B cell (primary cell): ENCODE measurements around the gene CCDC112. TPM values are rescaled to one million over a fixed set of nuclear protein-coding genes. Genes with fewer than 3 reads are reported as not detected.

Experiments used
- ATAC-seq: fragments of 200-7000 bp; cut with Tn5 transposase; one replicate; pipeline ENCODE4 v1.10.0; 2021; ENCODE audit warnings: low read depth, mild to moderate bottlenecking, moderate number of reproducible peaks, moderate library complexity
- CTCF ChIA-PET: fragments of 350-600 bp; sonication (Branson Sonifier 250); formaldehyde crosslinking; loops from one replicate; lab custom pipeline; 2021; ENCODE audit warnings: antibody characterized with exemption, inconsistent platforms; lab: Charles Lee
- POLR2A ChIA-PET: fragments of 350-600 bp; sonication (Branson Sonifier 250); formaldehyde crosslinking; loops from one replicate; lab custom pipeline; 2021; ENCODE audit warnings: antibody characterized with exemption; lab: Charles Lee
- DNase-seq: peaks from one replicate; pipeline ENCODE4 v3.0.0; 2013
- H2AFZ ChIP-seq: 2 replicates; pipeline ENCODE4 v1.6.1; 2012; ENCODE audit warnings: mild to moderate bottlenecking, low read depth, low read length; ENCODE audit not compliant: insufficient read depth, poor library complexity, severe bottlenecking
- H3K27ac ChIP-seq, 2 donors: 1 replicate in 1 of 2; 2 replicates in 1 of 2; pipeline ENCODE4 v1.5.1; 2012 to 2013; ENCODE audit warnings: low read length in 2 of 2, mild to moderate bottlenecking in 2 of 2, moderate library complexity in 1 of 2
- H3K27me3 ChIP-seq, 4 experiments: fragments of 200-600 bp in 1 of 4; sonication (generic) in 1 of 4; replicated peaks in 1 of 4; 1 replicate in 2 of 4; 2 replicates in 2 of 4; pipeline versions ENCODE4 v1.6.1 to v1.7.0; 2013 to 2016; ENCODE audit warnings: low read length in 3 of 4, mild to moderate bottlenecking in 2 of 4, mixed read lengths in 1 of 4, moderate library complexity in 1 of 4; ENCODE audit not compliant: insufficient read depth in 4 of 4, control insufficient read depth in 3 of 4; ENCODE audit errors: control extremely low read depth in 1 of 4
- H3K36me3 ChIP-seq, 2 experiments: replicated peaks in 1 of 2; 1 replicate in 1 of 2; 2 replicates in 1 of 2; pipeline versions ENCODE4 v1.6.1 to v1.7.1; 2013; ENCODE audit warnings: low read length in 1 of 2; ENCODE audit not compliant: insufficient read depth in 2 of 2, control insufficient read depth in 1 of 2; ENCODE audit errors: control extremely low read depth in 1 of 2, extremely low read depth in 1 of 2
- H3K4me1 ChIP-seq, 2 donors: fragments of 200-600 bp in 1 of 2; sonication (generic) in 1 of 2; 1 replicate in 1 of 2; 2 replicates in 1 of 2; pipeline versions ENCODE4 v1.5.1 to v1.6.1; 2013 to 2017; ENCODE audit warnings: low read length in 2 of 2; ENCODE audit not compliant: control insufficient read depth in 2 of 2, insufficient read depth in 2 of 2
- H3K4me2 ChIP-seq: replicated peaks from 2 replicates; pipeline ENCODE3; 2012; ENCODE audit warnings: mild to moderate bottlenecking, low read depth, low read length; ENCODE audit not compliant: poor library complexity, severe bottlenecking
- H3K4me3 ChIP-seq, 5 experiments: fragments of 200-600 bp in 1 of 5; sonication (generic) in 1 of 5; 1 replicate in 3 of 5; 2 replicates in 2 of 5; pipeline versions ENCODE4 v1.5.1 to v1.7.0; 2011 to 2016; ENCODE audit warnings: low read length in 4 of 5, mild to moderate bottlenecking in 4 of 5, low read depth in 2 of 5, control low read depth in 1 of 5, moderate library complexity in 1 of 5; ENCODE audit not compliant: insufficient read depth in 1 of 5; ENCODE audit errors: control extremely low read depth in 1 of 5, extremely low read depth in 1 of 5
- H3K79me2 ChIP-seq: fragments of 200-600 bp; sonication (generic); one replicate; pipeline ENCODE4 v1.6.0; 2016; ENCODE audit warnings: low read length; ENCODE audit not compliant: control insufficient read depth, insufficient read depth
- H3K9ac ChIP-seq: fragments of 200-600 bp; sonication (generic); 2 replicates; pipeline ENCODE4 v1.6.1; 2017; ENCODE audit warnings: mild to moderate bottlenecking, low read length, moderate library complexity
- H3K9me3 ChIP-seq, 3 donors: one replicate each; pipeline versions ENCODE4 v1.6.1 to v1.7.1; 2013; ENCODE audit warnings: low read length in 2 of 3; ENCODE audit not compliant: control insufficient read depth in 2 of 3, insufficient read depth in 1 of 3; ENCODE audit errors: control extremely low read depth in 1 of 3
- H4K20me1 ChIP-seq: 2 replicates; pipeline ENCODE4 v1.6.0; 2012; ENCODE audit warnings: mild to moderate bottlenecking, low read length; ENCODE audit not compliant: insufficient read depth, control insufficient read depth, poor library complexity, severe bottlenecking
- H3K27ac Mint-ChIP-seq: one replicate; pipeline ENCODE4 v1.8.0; 2021; ENCODE audit warnings: mixed read lengths
- H3K27me3 Mint-ChIP-seq: one replicate; pipeline ENCODE4 v1.8.0; 2021; ENCODE audit warnings: mixed read lengths
- H3K4me1 Mint-ChIP-seq: one replicate; pipeline ENCODE4 v1.8.0; 2021; ENCODE audit warnings: mixed read lengths
- H3K4me3 Mint-ChIP-seq: one replicate; pipeline ENCODE4 v1.8.0; 2021; ENCODE audit warnings: mixed read lengths
- H3K9me3 Mint-ChIP-seq: one replicate; pipeline ENCODE4 v1.8.0; 2022; ENCODE audit warnings: mixed read lengths; ENCODE audit not compliant: insufficient read depth
- EZH2 ChIP-seq: IDR thresholded peaks from 2 replicates; pipeline ENCODE4 v1.6.1; 2012; ENCODE audit warnings: borderline replicate concordance, low read depth, mild to moderate bottlenecking, moderate library complexity, low read length; ENCODE audit not compliant: insufficient read depth, poor library complexity, severe bottlenecking
- WGBS: methylation state at CpG from one replicate; pipeline ENCODE4 v1.1.5; 2013; ENCODE audit warnings: missing lambda C conversion rate; ENCODE audit not compliant: insufficient coverage; 5-methylcytosine and 5-hydroxymethylcytosine counted together
- intact Hi-C: fragments of 100-400 bp; cut with micrococcal nuclease; formaldehyde crosslinking; loops from one replicate; pipeline ENCODE4 v1.10.0; 2022
- polyA plus RNA-seq: library from polyadenylated mRNA; depleted of rRNA; stranded (reverse); fragments of >200 nt; gene quantifications from 2 replicates; pipeline ENCODE4 v1.2.3, GENCODE V29; 2012
- total RNA-seq, 2 donors: library from RNA; stranded (reverse); fragments of 120-200 nt in 1 of 2; gene quantifications; 1 replicate in 1 of 2; 2 replicates in 1 of 2; pipeline versions ENCODE4 v1.2.3 to v1.2.4, GENCODE V29; 2013 to 2022
- TF ChIP-seq, protein P1 (sequence below): fragments of 200-600 bp; IDR thresholded peaks from one replicate; pipeline ENCODE4 v1.8.0; 2022; ENCODE audit warnings: antibody characterized with exemption, mild to moderate bottlenecking

CCDC112 gene
- total and polyA plus RNA-seq, 2 donors (not counting 1 experiment from before 2014, with no cell fraction given), result 3.7 to 9.6 TPM

DNA sequence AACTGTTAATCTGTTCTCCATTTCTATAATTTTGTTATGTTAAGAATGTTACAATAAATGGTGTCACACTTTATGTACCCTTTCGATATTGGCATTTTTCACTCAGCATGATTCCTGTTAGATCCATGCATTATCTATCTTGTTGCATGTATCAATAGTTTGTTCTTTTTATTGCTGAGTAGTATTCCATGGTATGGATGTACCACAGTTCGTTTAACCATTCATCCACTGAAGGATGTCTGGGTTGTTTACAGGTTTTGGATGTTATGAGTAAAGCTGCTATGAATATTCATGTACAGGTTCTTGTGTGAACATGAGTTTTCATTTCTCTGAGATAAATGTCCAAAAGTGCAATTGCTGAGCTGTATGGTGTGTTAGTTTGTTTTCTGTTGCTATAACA is 26.3 kb upstream of the CCDC112 start:
- no peaks in the 10 kb centered on the region for H4K20me1 ChIP-seq
- H3K4me1 ChIP-seq, result no peaks in the 10 kb centered on the region
- H3K4me2 ChIP-seq, result no peak overlapping the region
- Mint-ChIP-seq H3K4me3 (no peak overlapping the region), H3K4me1 (no peaks in the 10 kb centered on the region), H3K27me3 (peaks cover 6% of the 10 kb centered on the region), H3K27ac (no peak overlapping the region), H3K9me3 (no peaks in the 10 kb centered on the region)
- WGBS, result no CpG with 5 or more reads among the region's 2 CpGs
- no peaks in the 10 kb centered on the region for H3K79me2 ChIP-seq
- H3K27me3 ChIP-seq, result peaks cover 0 to 7% (median 0%) of the 10 kb centered on the region in 4 experiments
- no peak for ATAC-seq
- no peaks in the 10 kb centered on the region for H3K36me3 ChIP-seq
- no peak overlapping the region for H3K9ac ChIP-seq
- peaks cover 0 to 1% (median 0%) of the 10 kb centered on the region in 3 donors for H3K9me3 ChIP-seq
- TF ChIP-seq, protein P1, sequence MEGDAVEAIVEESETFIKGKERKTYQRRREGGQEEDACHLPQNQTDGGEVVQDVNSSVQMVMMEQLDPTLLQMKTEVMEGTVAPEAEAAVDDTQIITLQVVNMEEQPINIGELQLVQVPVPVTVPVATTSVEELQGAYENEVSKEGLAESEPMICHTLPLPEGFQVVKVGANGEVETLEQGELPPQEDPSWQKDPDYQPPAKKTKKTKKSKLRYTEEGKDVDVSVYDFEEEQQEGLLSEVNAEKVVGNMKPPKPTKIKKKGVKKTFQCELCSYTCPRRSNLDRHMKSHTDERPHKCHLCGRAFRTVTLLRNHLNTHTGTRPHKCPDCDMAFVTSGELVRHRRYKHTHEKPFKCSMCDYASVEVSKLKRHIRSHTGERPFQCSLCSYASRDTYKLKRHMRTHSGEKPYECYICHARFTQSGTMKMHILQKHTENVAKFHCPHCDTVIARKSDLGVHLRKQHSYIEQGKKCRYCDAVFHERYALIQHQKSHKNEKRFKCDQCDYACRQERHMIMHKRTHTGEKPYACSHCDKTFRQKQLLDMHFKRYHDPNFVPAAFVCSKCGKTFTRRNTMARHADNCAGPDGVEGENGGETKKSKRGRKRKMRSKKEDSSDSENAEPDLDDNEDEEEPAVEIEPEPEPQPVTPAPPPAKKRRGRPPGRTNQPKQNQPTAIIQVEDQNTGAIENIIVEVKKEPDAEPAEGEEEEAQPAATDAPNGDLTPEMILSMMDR, result no peak
- no peak for TF ChIP-seq EZH2
- POLR2A ChIA-PET, result no interaction called here
- intact Hi-C loops, result no loop called here
- no peak for DNase-seq
- H2AFZ ChIP-seq, result no peak overlapping the region
- CTCF ChIA-PET, result interaction anchor here (0.7 to 1.7 kb wide), 2 partner anchors 14 to 252 kb away, joined by 3 to 4 read pairs; no protein-coding TSS in a partner anchor
- no peak overlapping the region for H3K27ac ChIP-seq
- no peak overlapping the region for H3K4me3 ChIP-seq

DNA sequence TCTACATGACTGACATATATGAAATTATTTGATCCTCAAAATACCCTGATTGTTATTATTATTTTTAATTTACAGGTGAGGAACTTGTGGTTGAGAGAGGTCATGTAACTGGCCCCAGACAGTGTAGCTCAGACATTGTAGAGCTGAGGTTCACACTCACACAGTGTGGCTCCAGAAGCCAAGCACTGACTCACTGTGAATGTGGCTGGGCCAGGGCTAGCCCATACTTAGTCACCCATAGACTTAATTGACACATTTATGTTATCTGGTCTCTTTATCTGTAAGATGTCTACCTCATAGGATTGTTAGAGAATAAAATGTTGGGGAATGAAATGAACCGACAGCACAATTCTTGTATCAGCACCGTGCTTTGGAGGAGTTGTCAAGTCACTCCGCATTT is 24.9 kb upstream of the CCDC112 start:
- Histone ChIP-seq H3K36me3 (no peaks in the 10 kb centered on the region), H3K79me2 (no peaks in the 10 kb centered on the region), H3K27ac (no peak overlapping the region), H3K27me3 (peaks cover 0 to 7% (median 0%) of the 10 kb centered on the region in 4 experiments), H4K20me1 (no peaks in the 10 kb centered on the region), H2AFZ (no peak overlapping the region), H3K4me1 (no peaks in the 10 kb centered on the region), H3K4me2 (no peak overlapping the region), H3K9ac (no peak overlapping the region), H3K4me3 (no peak overlapping the region), H3K9me3 (peaks cover 0 to 1% (median 0%) of the 10 kb centered on the region in 3 donors)
- DNase-seq, result no peak
- 96% methylated on average over 3 of the region's 3 CpGs for WGBS
- no peaks in the 10 kb centered on the region for H3K4me1 Mint-ChIP-seq
- ChIA-PET CTCF (interaction anchor here (0.6 kb wide), 2 partner anchors 12 to 1799 kb away, joined by 3 read pairs; no protein-coding TSS in a partner anchor), POLR2A (no interaction called here)
- intact Hi-C loops, result no loop called here
- H3K27me3 Mint-ChIP-seq, result peaks cover 6% of the 10 kb centered on the region
- H3K9me3 Mint-ChIP-seq, result no peaks in the 10 kb centered on the region
- ATAC-seq, result no peak
- no peak for TF ChIP-seq EZH2
- TF ChIP-seq, protein P1, result no peak
- H3K4me3 Mint-ChIP-seq, result no peak overlapping the region
- no peak overlapping the region for H3K27ac Mint-ChIP-seq
